Measurements from ENCODE around the gene MED12L.

MED12L gene

GRCh38 chr3:151477591-151478334 is 392.3 kb downstream of the MED12L start:
- in situ Hi-C loops (cut with MboI; ENCODE audit: low sequenced_read_pairs): no loop called here

- in situ Hi-C loops (cut with MboI; ENCODE audit: low sequenced_read_pairs): no loop called here
These were observed 392.9 kb downstream of the MED12L start for GRCh38 chr3:151478335-151478697.

DNA sequence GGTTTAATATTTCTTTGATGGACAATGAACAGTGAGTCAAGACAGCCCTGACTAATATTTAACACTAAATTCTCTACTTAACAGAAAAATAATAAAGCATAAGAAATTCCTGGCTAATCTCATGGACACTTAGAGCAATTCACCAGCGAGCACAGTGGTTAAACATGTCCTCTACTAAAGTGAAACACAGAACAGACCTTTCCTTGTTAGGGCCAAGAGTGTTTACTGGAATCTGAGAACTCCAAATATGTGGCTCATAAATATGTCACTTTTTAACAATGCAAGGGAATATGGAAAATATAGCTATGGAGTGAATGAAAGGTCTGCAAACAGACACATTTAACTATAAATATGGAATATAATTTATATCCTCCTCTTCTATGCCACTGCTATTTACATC is 394.0 kb downstream of the MED12L start:
- in situ Hi-C loops (cut with MboI; ENCODE audit: low sequenced_read_pairs): no loop called here

DNA sequence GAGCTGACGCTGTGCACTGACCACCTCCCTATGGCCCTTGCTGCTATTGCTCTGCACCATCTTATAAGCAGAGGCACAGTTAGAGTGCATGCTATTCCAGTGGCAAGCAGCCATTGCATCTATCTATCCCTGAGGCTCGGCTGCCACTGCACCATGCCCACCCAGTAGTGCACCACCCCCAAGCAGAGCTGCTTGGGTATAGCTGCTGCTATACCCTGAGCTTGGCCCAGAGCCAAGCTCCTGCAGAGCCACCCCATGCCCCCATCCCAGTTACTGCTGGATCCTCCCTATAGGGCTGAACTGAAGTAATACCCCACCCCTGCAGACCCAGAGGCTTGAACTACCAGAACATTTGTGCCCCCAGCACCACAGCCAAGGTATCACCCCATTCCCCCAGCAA is 395.0 kb downstream of the MED12L start:
- in situ Hi-C loops (cut with MboI; ENCODE audit: low sequenced_read_pairs): no loop called here

DNA sequence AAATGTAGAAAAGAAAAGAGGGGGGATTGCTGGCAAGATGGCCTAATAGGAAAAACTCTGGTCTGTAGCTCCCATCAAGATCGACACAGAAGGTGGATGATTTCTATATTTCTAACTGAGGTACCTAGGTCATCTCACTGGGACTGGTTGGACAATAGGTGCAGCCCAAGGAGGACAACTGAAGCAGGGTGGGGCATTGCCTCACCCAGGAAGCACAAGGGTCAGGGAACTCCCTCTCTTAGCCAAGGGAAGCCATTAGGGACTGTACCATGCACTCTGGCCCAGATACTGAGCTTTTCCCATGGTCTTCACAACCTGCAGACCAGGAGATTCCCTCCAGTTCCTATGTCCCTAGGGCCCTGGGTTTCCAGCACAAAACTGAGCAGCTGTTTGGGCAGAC is 398.0 kb downstream of the MED12L start:
- in situ Hi-C loops (cut with MboI; ENCODE audit: low sequenced_read_pairs): no loop called here

- in situ Hi-C loops (cut with MboI; ENCODE audit: low sequenced_read_pairs): no loop called here
These were observed 398.6 kb downstream of the MED12L start for GRCh38 chr3:151483961-151484520.
